Measurements from ENCODE around the gene OR2Z1.

OR2Z1 gene

GRCh38 chr19:8721334-8721733 lies at the start of gene OR2Z1:
TSS of gene OR2Z1 (plus strand) at chr19:8721634. CDS start at chr19:8731029, 9,395 bp downstream.
- no peak for DNase-seq (ENCODE audit: low read depth)

GRCh38 chr19:8673276-8673891 lies 48.0 kb upstream of the OR2Z1 start:
- DNase-seq (ENCODE audit: low read depth): no peak

GRCh38 chr19:8675066-8675465 lies 46.4 kb upstream of the OR2Z1 start:
- no peak for DNase-seq (ENCODE audit: low read depth)

- no peak for DNase-seq (ENCODE audit: low read depth)
These were observed 43.1 kb upstream of the OR2Z1 start for GRCh38 chr19:8678244-8678807.

GRCh38 chr19:8680676-8681344 lies 40.6 kb upstream of the OR2Z1 start:
- DNase-seq (ENCODE audit: low read depth): no peak

GRCh38 chr19:8681345-8682029 lies 39.9 kb upstream of the OR2Z1 start:
- no peak for DNase-seq (ENCODE audit: low read depth)

- no peak for DNase-seq (ENCODE audit: low read depth)
These were observed 39.0 kb upstream of the OR2Z1 start for GRCh38 chr19:8682472-8682871.

- no peak for DNase-seq (ENCODE audit: low read depth)
These were observed 38.5 kb upstream of the OR2Z1 start for GRCh38 chr19:8682931-8683330.

- no peak for DNase-seq (ENCODE audit: low read depth)
These were observed 37.2 kb upstream of the OR2Z1 start for GRCh38 chr19:8684001-8684902.

- no peak for DNase-seq (ENCODE audit: low read depth)
These were observed 34.9 kb upstream of the OR2Z1 start for GRCh38 chr19:8686549-8686948.

GRCh38 chr19:8688930-8689329 lies 32.5 kb upstream of the OR2Z1 start:
- no peak for DNase-seq (ENCODE audit: low read depth)

- no peak for DNase-seq (ENCODE audit: low read depth)
These were observed 30.5 kb upstream of the OR2Z1 start for GRCh38 chr19:8690753-8691539.

GRCh38 chr19:8695501-8695900 lies 25.9 kb upstream of the OR2Z1 start:
- DNase-seq (ENCODE audit: low read depth): no peak

GRCh38 chr19:8695911-8696310 lies 25.5 kb upstream of the OR2Z1 start:
- no peak for DNase-seq (ENCODE audit: low read depth)

GRCh38 chr19:8696993-8697392 lies 24.4 kb upstream of the OR2Z1 start:
- DNase-seq (ENCODE audit: low read depth): no peak

GRCh38 chr19:8697671-8698432 lies 23.6 kb upstream of the OR2Z1 start:
- no peak for DNase-seq (ENCODE audit: low read depth)

GRCh38 chr19:8698433-8699063 lies 22.9 kb upstream of the OR2Z1 start, which contains the start of gene ACTL9:
TSS of gene ACTL9 (minus strand) at chr19:8698795. CDS start at chr19:8698701, 94 bp downstream.
- no peak for DNase-seq (ENCODE audit: low read depth)

- no peak for DNase-seq (ENCODE audit: low read depth)
These were observed 21.5 kb upstream of the OR2Z1 start for GRCh38 chr19:8699908-8700307.

GRCh38 chr19:8700956-8701355 lies 20.5 kb upstream of the OR2Z1 start:
- DNase-seq (ENCODE audit: low read depth): no peak

GRCh38 chr19:8702350-8702749 lies 19.1 kb upstream of the OR2Z1 start:
- DNase-seq (ENCODE audit: low read depth): no peak
